ENCODE measurements around the gene OLFML1. TPM values are rescaled to one million over a fixed set of nuclear protein-coding genes. Genes with fewer than 3 reads are reported as not detected.

The OLFML1 gene
- total and polyA plus RNA-seq, 2 of the 13 experiments (the other 11 are each of a cell fraction or from before 2014, with no cell fraction given), result 0.89 to 0.90 TPM

DNA sequence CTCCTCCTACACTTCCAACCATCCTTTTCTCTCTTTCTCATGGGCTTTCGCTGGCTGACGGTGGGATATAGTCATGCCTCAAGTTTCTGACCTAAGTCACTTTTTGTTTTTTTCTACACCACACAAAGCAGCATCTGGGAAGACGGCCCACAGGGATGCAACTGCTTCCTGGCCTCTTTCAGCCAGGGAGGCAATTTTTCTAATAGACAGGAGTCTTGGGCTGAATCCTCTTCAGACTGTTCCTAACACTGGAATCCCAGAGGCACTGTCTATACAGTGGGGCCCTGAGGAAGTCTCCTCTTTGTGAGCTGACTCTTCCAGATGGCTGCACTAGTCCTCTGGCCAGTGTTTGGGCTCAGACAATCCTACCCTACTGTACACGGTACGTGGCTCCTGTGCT lies 39.7 kb upstream of the OLFML1 start:
- intact Hi-C loops (cut with micrococcal nuclease; ENCODE audit: unreplicated experiment), result no loop called here
- no TSS peak for BruUV-seq (replicated peaks)
- Histone ChIP-seq H3K4me2 (ENCODE audit: low read depth, low read length) (no peak overlapping the region), H2AFZ (ENCODE audit: low read length) (no peak overlapping the region), H3K36me3 (replicated peaks in 1 of 2; ENCODE audit: control insufficient read depth in 1 of 2, insufficient read depth in 2 of 2, low read length in 2 of 2) (no peaks in the 10 kb centered on the region), H4K20me1 (ENCODE audit: insufficient read depth, low read length) (no peaks in the 10 kb centered on the region), H3K9ac (ENCODE audit: insufficient read depth, low read depth, low read length) (no peak overlapping the region), H3K27ac (ENCODE audit: extremely low read length, insufficient read depth, low read length) (no peak overlapping the region), H3K9me3 (ENCODE audit: low read length) (no peaks in the 10 kb centered on the region), H3K4me1 (ENCODE audit: insufficient read depth, low read length) (no peaks in the 10 kb centered on the region), H3K27me3 (ENCODE audit: control insufficient read depth in 1 of 2, insufficient read depth in 2 of 2, low read length in 2 of 2) (peaks cover 0 to 4% of the 10 kb centered on the region in 2 experiments; a peak in 1 of 5 replicates), H3K4me3 (replicated peaks in 1 of 3; ENCODE audit: insufficient read depth in 1 of 3, low read depth in 2 of 3, low read length in 3 of 3) (no peak overlapping the region), H3K79me2 (ENCODE audit: insufficient read depth, low read length) (no peaks in the 10 kb centered on the region)
- in situ Hi-C loops (cut with HindIII; ENCODE audit: extremely low pct_ligation_motif_present, low pct_unique_long_range_greater_than_20kb), result loop anchor here (5.0 to 10.0 kb wide), 2 partner anchors 93 to 351 kb away; no protein-coding TSS in a partner anchor
- FAIRE-seq (no peak), DNase-seq (ENCODE audit: low spot score) (no peak), ATAC-seq (no peak)
- TF ChIP-seq, protein P1, sequence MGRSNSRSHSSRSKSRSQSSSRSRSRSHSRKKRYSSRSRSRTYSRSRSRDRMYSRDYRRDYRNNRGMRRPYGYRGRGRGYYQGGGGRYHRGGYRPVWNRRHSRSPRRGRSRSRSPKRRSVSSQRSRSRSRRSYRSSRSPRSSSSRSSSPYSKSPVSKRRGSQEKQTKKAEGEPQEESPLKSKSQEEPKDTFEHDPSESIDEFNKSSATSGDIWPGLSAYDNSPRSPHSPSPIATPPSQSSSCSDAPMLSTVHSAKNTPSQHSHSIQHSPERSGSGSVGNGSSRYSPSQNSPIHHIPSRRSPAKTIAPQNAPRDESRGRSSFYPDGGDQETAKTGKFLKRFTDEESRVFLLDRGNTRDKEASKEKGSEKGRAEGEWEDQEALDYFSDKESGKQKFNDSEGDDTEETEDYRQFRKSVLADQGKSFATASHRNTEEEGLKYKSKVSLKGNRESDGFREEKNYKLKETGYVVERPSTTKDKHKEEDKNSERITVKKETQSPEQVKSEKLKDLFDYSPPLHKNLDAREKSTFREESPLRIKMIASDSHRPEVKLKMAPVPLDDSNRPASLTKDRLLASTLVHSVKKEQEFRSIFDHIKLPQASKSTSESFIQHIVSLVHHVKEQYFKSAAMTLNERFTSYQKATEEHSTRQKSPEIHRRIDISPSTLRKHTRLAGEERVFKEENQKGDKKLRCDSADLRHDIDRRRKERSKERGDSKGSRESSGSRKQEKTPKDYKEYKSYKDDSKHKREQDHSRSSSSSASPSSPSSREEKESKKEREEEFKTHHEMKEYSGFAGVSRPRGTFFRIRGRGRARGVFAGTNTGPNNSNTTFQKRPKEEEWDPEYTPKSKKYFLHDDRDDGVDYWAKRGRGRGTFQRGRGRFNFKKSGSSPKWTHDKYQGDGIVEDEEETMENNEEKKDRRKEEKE (IDR thresholded peaks at IDR 0.05), result no peak
- no peak for TF ChIP-seq ZBTB42 (CRISPR knock-in tag; IDR thresholded peaks at IDR 0.05)
- no peak for TF ChIP-seq POLR2AphosphoS2 (IDR thresholded peaks at IDR 0.05; ENCODE audit: low read depth, low read length)
- no peak for TF ChIP-seq SAP130 (CRISPR knock-in tag; IDR thresholded peaks at IDR 0.05; ENCODE audit: low read depth)
- TF ChIP-seq NFE2L2 (IDR thresholded peaks at IDR 0.05; ENCODE audit: low read length), result no peak
- no peak for TF ChIP-seq TEAD2 (CRISPR knock-in tag; IDR thresholded peaks at IDR 0.05)
- TF ChIP-seq FOXA1 (IDR thresholded peaks at IDR 0.05), result no peak
- no peak for TF ChIP-seq FOXA1 (CRISPR knock-in tag; IDR thresholded peaks at IDR 0.05)
- no peak for TF ChIP-seq RBFOX2 (IDR thresholded peaks at IDR 0.05; ENCODE audit: low read depth, low read length)
- WGBS (ENCODE audit: low lambda C conversion rate), result 6% methylated on average over 5 of the region's 5 CpGs
- POLR2A ChIA-PET, result no interaction called here
- CTCF ChIA-PET (ENCODE audit: low intra/inter-chr PET ratio, low total read pairs), result no interaction called here

Measured in HepG2 (cell line).